Activated CD8-positive, alpha-beta T cell treated with anti-CD3 and anti-CD28 coated beads for 36 hours (primary cell): Measurements from ENCODE around the gene STK10. TPM values are rescaled to one million over a fixed set of nuclear protein-coding genes. Genes with fewer than 3 reads are reported as not detected.

ENCODE experiments used
- ATAC-seq: fragments of 200-7000 bp; cut with Tn5 transposase; one replicate; pipeline ENCODE4 v1.10.0; 2021; ENCODE audit warnings: mild to moderate bottlenecking, moderate library complexity
- CTCF ChIA-PET: fragments of 350-600 bp; sonication (Branson Sonifier 250); formaldehyde crosslinking; loops from one replicate; lab custom pipeline; 2021; ENCODE audit warnings: antibody characterized with exemption; lab: Charles Lee
- POLR2A ChIA-PET: fragments of 350-600 bp; sonication (Branson Sonifier 250); formaldehyde crosslinking; loops from one replicate; lab custom pipeline; 2021; ENCODE audit warnings: antibody characterized with exemption; lab: Charles Lee
- DNase-seq: peaks from one replicate; pipeline ENCODE4 v3.0.0-alpha.2; 2020
- H3K27ac Mint-ChIP-seq: one replicate; pipeline ENCODE4 v1.8.0; 2021; ENCODE audit warnings: mild to moderate bottlenecking, mixed read lengths
- H3K27me3 Mint-ChIP-seq: one replicate; pipeline ENCODE4 v1.8.0; 2021; ENCODE audit warnings: mixed read lengths
- H3K36me3 Mint-ChIP-seq: one replicate; pipeline ENCODE4 v1.8.0; 2021; ENCODE audit warnings: low read depth, mixed read lengths
- H3K4me1 Mint-ChIP-seq: one replicate; pipeline ENCODE4 v1.8.0; 2021; ENCODE audit warnings: low read depth, mixed read lengths
- H3K4me3 Mint-ChIP-seq: one replicate; pipeline ENCODE4 v1.8.0; 2021; ENCODE audit warnings: mild to moderate bottlenecking, moderate library complexity, mixed read lengths
- H3K9me3 Mint-ChIP-seq: one replicate; pipeline ENCODE4 v1.8.0; 2021; ENCODE audit warnings: mixed read lengths
- intact Hi-C: fragments of 100-400 bp; cut with micrococcal nuclease; formaldehyde crosslinking; loops from one replicate; pipeline ENCODE4 v1.10.0; 2022
- total RNA-seq, 2 experiments: library from RNA; stranded (reverse); gene quantifications; one replicate each; pipeline ENCODE4 v1.2.3, GENCODE V29; 2021
- TF ChIP-seq, protein P1 (sequence below): fragments of 200-600 bp; IDR thresholded peaks from one replicate; pipeline ENCODE4 v1.8.0; 2022; ENCODE audit warnings: antibody characterized with exemption, mild to moderate bottlenecking

The STK10 gene
- total RNA-seq, 2 experiments from 2014 or later: 142 to 143 TPM

DNA sequence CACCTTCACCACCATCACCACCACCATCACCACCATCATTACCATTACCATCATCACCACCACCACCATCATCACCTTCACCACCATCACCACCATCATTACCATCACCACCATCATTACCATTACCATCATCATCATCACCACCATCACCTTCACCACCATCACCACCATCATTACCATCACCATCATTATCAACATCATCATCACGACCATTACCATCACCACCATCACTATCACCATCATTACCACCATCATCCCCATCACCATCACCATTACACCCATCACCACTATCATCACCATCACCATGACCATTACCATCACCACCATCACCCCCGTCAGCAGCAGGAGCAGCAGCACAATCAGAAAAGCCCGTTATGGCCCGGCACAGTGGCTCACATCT is 89.1 kb downstream of the STK10 start:
- TF ChIP-seq, protein P1, sequence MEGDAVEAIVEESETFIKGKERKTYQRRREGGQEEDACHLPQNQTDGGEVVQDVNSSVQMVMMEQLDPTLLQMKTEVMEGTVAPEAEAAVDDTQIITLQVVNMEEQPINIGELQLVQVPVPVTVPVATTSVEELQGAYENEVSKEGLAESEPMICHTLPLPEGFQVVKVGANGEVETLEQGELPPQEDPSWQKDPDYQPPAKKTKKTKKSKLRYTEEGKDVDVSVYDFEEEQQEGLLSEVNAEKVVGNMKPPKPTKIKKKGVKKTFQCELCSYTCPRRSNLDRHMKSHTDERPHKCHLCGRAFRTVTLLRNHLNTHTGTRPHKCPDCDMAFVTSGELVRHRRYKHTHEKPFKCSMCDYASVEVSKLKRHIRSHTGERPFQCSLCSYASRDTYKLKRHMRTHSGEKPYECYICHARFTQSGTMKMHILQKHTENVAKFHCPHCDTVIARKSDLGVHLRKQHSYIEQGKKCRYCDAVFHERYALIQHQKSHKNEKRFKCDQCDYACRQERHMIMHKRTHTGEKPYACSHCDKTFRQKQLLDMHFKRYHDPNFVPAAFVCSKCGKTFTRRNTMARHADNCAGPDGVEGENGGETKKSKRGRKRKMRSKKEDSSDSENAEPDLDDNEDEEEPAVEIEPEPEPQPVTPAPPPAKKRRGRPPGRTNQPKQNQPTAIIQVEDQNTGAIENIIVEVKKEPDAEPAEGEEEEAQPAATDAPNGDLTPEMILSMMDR: no peak
- POLR2A ChIA-PET: no interaction called here
- no peak overlapping the region for H3K4me3 Mint-ChIP-seq
- peaks cover 24% of the 10 kb centered on the region for H3K4me1 Mint-ChIP-seq
- CTCF ChIA-PET: no interaction called here
- H3K27ac Mint-ChIP-seq: peak overlapping the region; percentile 8
- H3K27me3 Mint-ChIP-seq: no peaks in the 10 kb centered on the region
- DNase-seq: no peak
- H3K9me3 Mint-ChIP-seq: no peaks in the 10 kb centered on the region
- no peak for ATAC-seq
- intact Hi-C loops: no loop called here
- H3K36me3 Mint-ChIP-seq: peaks cover 59% of the 10 kb centered on the region

DNA sequence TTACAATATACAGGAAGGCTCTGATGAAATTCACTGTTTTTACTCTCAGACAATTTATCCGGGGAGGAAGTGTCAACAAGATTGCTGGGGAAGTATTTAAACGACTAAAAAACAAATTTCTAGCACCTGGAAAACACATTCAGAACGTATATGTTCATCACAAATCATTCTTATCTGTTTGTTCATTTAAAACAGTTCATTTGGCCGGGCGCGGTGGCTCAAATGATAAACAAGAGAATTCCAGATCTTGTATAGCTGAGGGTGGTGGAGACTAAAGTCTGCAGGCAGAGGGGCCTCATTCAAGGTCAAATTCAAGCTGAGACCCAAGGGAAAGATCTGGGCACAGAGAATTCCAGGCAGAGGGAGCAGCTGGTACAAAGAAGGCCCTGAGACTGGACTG is 90.0 kb downstream of the STK10 start:
- Mint-ChIP-seq H3K9me3 (no peaks in the 10 kb centered on the region), H3K36me3 (peaks cover 57% of the 10 kb centered on the region), H3K4me3 (no peak overlapping the region), H3K27me3 (no peaks in the 10 kb centered on the region), H3K4me1 (peaks cover 21% of the 10 kb centered on the region), H3K27ac (peak overlapping the region; percentile 33)
- no peak for DNase-seq
- ChIA-PET CTCF (interaction anchor here (0.7 to 3.7 kb wide), 3 partner anchors 8 to 90 kb away, joined by 3 to 19 read pairs (median 6); partner anchors contain the start of gene STK10), POLR2A (no interaction called here)
- no peak for ATAC-seq
- intact Hi-C loops: no loop called here
- TF ChIP-seq, protein P1: no peak

DNA sequence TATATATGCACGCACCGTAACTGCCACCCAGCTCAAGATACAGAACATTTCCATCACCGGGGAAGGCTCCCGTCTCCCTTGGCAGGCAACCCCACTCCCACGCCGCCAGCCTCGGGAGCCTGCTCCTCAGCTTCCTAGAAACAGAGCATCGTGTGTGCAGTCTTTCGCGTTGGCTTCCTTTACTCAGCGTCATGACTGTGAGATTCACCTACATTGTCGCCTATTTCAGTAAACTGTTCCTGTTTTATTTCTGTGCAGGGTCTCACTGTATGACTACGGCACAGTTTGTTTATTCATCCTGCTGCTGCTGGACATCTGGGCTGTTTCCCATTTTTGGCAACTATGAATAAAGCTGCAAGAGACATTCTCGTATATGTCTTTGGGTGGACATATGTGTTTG is 90.7 kb downstream of the STK10 start:
- ChIA-PET CTCF (interaction anchor here (2.1 to 3.7 kb wide), 2 partner anchors 9 to 91 kb away, joined by 6 to 19 read pairs; partner anchors contain the start of gene STK10), POLR2A (interaction anchor here (0.9 kb wide), 1 partner anchor 79 kb away, joined by 3 read pairs; no protein-coding TSS in a partner anchor)
- Mint-ChIP-seq H3K4me3 (no peak overlapping the region), H3K9me3 (no peaks in the 10 kb centered on the region), H3K4me1 (peaks cover 15% of the 10 kb centered on the region), H3K36me3 (peaks cover 51% of the 10 kb centered on the region), H3K27me3 (no peaks in the 10 kb centered on the region), H3K27ac (no peak overlapping the region)
- intact Hi-C loops: no loop called here
- ATAC-seq (no peak), DNase-seq (no peak)
- TF ChIP-seq, protein P1: no peak

DNA sequence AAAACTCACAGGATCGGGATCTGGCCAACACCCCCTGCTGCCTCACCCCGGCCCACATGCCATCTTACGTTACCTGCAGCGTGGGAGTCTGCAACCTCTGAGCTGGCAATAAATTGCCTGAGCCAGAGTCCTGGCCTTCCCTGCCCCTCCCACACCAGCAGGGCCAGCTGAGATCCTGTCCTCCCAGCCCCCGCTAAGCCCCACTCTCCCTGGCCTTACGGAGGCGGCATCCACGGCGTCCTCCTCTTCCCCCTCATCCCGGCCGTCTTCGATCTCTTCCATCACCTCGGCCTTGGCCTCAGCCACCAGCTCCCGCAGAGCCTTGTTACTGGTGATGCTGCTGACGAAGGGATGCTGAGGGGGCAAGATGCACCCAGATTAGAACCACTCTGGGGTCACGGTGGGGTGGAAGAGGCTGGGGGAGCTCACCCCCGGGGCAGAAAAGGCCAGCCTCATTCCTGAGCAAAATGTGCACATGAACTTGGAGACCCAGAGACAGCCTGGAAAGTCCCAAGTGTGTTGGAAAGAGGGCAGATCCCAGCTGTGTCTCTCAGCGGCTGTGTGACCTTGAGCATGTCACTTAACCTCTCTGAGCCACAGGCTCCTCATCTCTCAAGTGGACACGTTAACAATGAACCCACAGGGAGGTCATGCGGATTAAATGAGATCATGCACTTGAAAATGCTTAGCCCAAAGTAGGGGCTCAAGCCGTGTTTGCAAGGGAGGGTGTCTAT is 91.7 kb downstream of the STK10 start:
- Mint-ChIP-seq H3K4me3 (no peak overlapping the region), H3K9me3 (no peaks in the 10 kb centered on the region), H3K4me1 (peaks cover 7% of the 10 kb centered on the region), H3K27ac (peak overlapping the region; percentile 45), H3K36me3 (peaks cover 43% of the 10 kb centered on the region), H3K27me3 (no peaks in the 10 kb centered on the region)
- intact Hi-C loops: no loop called here
- TF ChIP-seq, protein P1: no peak
- no peak for ATAC-seq
- DNase-seq: no peak
- ChIA-PET POLR2A (interaction anchor here (0.9 to 1.4 kb wide), 3 partner anchors 8 to 90 kb away, joined by 3 read pairs; no protein-coding TSS in a partner anchor), CTCF (interaction anchor here (1.1 to 3.7 kb wide), 6 partner anchors 10 to 92 kb away, joined by 3 to 19 read pairs (median 6); partner anchors contain the start of gene STK10)
